Measurements from ENCODE around the gene ABRAXAS1.

Gene ABRAXAS1

DNA sequence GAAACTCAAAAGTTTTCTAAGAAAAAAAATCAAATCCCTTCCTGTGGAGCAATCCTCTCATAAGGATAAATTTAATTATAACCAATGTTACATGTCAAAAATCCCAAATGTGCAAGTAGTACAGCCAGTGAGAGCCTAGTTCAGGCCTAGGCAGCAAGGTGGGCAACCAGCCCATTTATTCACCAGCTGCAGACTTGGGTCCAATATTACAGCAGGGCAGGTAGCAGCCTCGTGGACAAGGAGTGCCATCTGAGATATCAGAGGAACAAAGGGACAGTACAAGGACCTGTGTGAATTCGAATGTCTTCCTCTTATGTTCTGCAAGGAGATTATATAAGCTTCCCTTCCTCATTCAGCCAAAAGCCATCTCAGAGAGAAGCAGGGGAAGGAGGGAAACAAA, 35.9 kb downstream of the ABRAXAS1 start:
- DNase-seq: no peak

GRCh38 chr4:83440899-83441298, 44.0 kb downstream of the ABRAXAS1 start:
- DNase-seq: no peak

DNA sequence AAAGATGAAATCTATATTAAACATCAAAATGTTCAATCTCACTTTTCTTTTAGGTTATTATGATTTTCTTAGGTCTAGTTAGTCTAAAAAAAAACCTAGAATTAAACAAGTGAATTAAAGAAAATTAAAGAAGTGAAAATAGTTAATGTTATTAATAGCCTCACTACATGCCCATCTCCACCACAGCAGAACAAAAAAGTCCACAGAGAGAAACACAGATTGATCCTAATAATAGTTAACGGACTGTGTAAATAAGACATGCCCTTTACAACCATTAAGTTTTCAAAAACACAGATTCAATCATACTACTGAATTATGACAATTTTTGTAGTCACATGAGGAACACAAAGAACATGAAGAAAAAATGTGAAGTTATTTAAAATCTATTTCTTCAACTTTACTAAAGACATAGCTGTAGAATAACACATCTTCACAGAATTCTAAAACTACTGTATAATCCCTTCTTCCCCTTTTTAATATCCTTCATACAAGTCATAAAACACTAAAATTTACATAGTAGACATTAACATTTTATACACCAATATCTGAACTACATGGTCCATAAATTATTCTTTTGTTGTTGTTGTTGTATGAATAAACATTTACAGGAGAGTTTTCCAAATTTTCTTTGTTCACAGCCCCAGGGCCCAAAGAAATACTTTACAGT, 44.6 kb downstream of the ABRAXAS1 start:
- DNase-seq: no peak

- DNase-seq: no peak
These were observed 46.2 kb downstream of the ABRAXAS1 start for GRCh38 chr4:83438719-83439118.

- DNase-seq: no peak
These were observed 48.2 kb downstream of the ABRAXAS1 start for GRCh38 chr4:83436680-83437079.

GRCh38 chr4:83431200-83431599, 53.7 kb downstream of the ABRAXAS1 start:
- no peak for DNase-seq

DNA sequence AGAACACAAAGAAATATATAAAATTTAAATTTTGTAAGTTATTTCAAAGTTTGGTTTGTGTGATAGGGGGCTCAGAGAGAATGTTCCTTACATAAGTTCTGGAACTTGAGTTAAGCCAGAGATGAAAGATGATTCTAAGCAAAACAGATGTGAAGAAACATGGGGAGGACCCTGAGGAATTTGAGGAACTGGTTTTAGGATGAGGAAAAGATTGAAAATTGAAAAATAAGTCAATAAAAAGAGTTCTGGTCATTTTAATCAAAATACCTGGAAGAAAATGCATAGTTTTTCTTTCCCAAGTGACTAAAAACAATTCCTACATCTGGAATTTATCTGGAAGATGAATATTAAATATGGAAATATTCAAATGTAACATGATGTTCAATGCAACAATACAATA, 66.7 kb downstream of the ABRAXAS1 start:
- DNase-seq: no peak

- DNase-seq: no peak
These were observed 67.3 kb downstream of the ABRAXAS1 start for GRCh38 chr4:83417566-83417965.

DNA sequence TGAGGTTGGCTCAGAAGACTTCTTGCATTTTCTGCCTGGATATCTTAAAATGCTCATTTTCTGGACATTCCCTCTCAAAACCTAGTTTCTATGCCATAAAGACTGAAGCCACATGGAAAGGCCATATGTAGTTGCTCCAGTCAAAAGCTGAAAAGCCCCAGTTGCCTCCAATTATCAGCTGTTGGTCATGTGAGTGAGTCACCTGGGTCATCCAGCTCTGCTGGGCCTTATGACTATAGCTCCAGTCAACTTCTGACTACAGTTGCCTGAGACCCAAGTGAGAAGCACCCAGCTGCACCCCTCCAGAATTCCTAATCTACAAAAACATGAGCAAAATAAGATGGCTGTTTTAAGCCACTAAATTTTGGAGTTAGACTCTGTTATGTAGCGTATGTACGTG, 71.2 kb downstream of the ABRAXAS1 start:
- no peak for DNase-seq

Measured in DMS79 treated with DMSO at 0.1 percent for 48 hours (cell line).